HG03066 (cell line): ENCODE results near the gene CNGA1.

Source experiments
- ATAC-seq: cut with Tn5 transposase; IDR thresholded peaks from one replicate; pipeline ENCODE4 v1.9.1; 2021; ENCODE audit warnings: low read depth; ENCODE audit not compliant: unreplicated experiment

Gene CNGA1

GRCh38 chr4:48016141-48017107, at the start of gene CNGA1, which contains the start of gene NIPAL1:
CNGA1 (minus strand) TSS chr4:48016681; CDS start chr4:47952689, 63,992 bp downstream.
NIPAL1 (plus strand) TSS chr4:48016772; CDS start chr4:48016840, 68 bp downstream.
- peak; percentile 87 for ATAC-seq

GRCh38 chr4:48065587-48066052, 49.1 kb upstream of the CNGA1 start:
- ATAC-seq, result no peak

- ATAC-seq, result no peak
Measured at GRCh38 chr4:48064349-48064748, 47.9 kb upstream of the CNGA1 start.

DNA sequence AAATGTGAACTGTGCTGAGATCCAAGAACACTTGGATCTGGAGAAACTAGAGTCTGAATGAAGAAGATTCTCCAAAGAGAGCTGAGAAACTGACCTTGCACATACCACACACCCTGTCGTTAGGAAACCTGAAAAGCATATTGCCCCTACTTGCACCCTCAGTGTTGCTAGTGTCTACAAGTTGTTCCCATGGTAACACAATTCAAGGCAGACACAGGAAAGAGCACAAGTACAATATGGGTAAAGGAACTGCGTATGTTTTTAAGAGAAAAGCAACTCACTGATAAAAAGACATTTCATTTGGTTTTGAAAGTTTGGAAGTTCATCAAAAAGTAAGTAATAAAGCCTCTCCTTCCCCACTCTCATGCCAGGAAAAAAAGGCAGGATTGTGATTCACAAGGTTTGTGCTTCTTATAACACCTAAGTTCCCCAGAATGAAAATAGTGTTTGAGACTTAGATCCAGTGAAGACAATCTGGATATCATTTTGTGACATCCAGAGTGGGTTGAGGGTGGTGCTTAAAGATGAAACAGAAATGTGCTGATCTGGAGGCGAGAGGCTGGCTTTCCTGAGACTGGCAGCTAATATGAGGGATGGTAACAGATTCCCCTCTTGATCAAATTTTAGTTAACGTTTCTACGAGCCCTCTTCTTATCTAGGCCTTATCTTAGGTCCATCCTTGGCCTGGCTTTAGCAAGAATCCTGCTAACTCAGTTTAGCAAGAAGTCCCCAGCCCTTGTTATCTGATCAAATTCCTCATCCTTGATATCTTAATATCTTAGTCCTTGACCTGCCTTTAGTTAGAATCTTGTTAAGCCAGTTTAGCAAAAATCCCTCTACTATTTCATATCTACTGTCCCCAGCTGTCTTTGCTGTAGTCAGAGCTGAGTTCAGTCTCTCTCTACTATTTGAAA, 42.4 kb upstream of the CNGA1 start:
- no peak for ATAC-seq

GRCh38 chr4:48051078-48051477, 34.6 kb upstream of the CNGA1 start:
- no peak for ATAC-seq

DNA sequence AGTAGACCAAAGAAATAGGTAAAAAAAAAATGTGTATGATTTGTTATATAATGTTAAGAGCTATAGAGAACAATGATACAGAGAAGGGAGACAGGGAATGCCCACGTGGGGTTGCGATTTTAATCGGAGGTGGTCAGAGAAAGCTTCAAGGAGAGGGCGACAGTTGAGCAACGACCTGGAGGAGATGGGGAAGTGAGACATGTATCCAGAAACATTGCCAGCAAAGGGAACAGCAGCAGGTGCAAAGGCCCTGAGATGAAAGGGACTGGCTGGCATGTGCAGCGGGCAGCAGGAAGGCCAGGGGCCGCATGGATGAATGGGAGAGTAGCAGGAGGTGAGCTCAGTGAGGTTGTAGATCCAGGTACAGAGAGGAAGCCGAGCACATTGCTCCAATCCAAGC, 33.0 kb upstream of the CNGA1 start:
- no peak for ATAC-seq

GRCh38 chr4:48047896-48048295, 31.4 kb upstream of the CNGA1 start:
- no peak for ATAC-seq

GRCh38 chr4:48047421-48047844, 31.0 kb upstream of the CNGA1 start:
- peak; percentile 98 for ATAC-seq

DNA sequence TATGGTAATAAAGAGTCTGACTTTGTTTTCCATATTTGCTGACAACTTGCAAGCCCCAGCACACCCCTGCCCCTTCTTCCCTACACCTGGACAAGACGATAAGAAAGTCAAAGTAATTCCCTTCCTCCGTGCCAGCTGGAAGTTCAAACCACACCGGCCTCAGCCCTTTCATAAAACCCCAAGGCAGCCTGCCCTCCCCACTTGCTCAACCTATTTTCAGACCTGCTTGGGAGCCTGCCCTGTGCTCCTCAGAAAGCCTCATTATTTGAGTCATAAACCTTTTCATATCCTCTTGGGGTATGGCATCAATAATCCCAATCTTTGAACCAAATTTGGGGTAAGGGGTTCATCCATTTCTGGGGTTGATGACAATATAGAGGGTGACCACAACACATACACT, 29.6 kb upstream of the CNGA1 start:
- no peak for ATAC-seq

- ATAC-seq, result no peak
Measured at GRCh38 chr4:48044298-48044697, 27.8 kb upstream of the CNGA1 start.

DNA sequence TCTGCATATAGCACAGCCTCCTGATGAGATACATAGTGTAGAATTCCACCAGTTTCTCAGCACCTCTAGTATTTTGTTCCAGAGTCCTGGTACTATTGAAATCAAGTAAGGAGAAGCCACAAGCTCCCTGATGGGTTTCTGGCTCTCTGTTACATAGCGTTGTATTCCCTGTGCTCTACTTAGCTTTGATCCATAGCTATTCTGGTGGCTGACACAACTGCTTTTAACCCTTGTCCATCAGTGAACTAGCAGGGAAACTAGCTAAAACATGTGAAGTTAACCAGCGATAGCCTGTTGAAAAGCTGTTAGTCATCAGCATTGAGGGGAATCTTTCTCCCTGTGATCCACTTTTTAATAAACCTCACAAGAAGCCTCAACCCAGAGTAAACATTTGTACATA, 27.0 kb upstream of the CNGA1 start:
- ATAC-seq, result no peak

- ATAC-seq, result no peak
Measured at GRCh38 chr4:48042979-48043461, 26.5 kb upstream of the CNGA1 start.

- ATAC-seq, result no peak
Measured at GRCh38 chr4:48041535-48042137, 25.2 kb upstream of the CNGA1 start.

- no peak for ATAC-seq
Measured at GRCh38 chr4:48039561-48039960, 23.1 kb upstream of the CNGA1 start.

DNA sequence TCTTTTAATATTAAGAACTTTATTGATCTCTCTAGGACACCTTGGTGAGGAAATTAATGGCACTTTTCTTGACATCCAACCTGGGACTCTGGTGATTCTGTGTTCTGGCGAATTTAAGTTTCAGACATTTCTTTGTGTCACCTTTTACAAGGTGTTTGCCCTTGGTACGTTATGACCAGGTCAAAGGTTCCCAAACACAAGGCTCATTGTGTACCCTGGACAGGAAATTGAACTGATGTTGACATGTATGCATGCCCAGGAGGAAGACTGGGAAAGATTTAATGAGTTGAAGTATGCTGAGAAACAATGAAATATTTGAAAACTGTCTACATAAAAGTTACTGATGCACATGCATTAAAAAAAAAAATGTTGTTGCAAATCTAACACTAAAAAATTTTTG, 22.2 kb upstream of the CNGA1 start:
- ATAC-seq, result no peak

DNA sequence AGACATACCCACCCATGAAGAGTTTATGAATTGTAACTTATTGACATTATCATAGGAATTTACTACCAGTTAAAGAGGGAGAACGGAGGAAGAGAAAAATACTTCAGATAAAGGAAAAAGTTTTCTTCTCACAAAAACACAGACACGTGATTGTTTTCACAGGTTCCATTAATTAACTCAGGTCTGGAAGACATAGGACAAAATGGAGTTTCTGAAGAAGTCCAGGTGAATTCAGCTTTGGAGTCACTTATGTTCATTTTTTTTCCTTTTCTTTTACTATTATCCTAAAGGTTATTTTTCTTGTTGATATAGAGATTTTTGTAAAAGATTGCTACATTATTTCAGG, 20.6 kb upstream of the CNGA1 start:
- no peak for ATAC-seq

- ATAC-seq, result no peak
Measured at GRCh38 chr4:48035952-48036351, 19.5 kb upstream of the CNGA1 start.

DNA sequence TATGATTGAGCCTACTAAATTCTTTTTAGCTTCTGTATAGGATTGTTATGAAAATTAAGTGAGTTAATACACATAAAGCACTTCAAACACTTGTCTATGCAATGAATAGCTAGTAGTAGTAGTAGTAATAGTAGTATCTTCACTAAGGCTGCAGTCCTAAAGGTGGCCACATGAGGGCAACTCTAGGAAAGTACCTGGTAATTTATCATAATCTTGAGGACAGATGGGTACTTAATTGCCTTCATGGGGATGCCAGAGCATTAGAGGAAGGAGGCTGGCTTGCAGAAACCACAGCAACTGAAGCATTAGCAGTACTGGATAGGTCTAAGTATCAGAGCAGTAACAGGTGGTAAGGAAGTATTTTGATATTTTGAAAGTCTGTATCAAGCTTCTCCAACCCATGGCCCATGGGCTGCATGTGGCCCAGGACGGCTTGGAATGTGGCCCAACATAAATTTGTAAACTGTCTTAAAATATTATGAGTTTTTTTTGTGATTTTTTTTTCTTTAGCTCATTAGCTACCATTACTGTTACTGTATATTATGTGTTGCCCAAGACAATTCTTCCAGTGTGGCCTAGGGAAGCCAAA, 17.4 kb upstream of the CNGA1 start:
- ATAC-seq, result peak; percentile 42

- no peak for ATAC-seq
Measured at GRCh38 chr4:48033412-48033811, 16.9 kb upstream of the CNGA1 start.

DNA sequence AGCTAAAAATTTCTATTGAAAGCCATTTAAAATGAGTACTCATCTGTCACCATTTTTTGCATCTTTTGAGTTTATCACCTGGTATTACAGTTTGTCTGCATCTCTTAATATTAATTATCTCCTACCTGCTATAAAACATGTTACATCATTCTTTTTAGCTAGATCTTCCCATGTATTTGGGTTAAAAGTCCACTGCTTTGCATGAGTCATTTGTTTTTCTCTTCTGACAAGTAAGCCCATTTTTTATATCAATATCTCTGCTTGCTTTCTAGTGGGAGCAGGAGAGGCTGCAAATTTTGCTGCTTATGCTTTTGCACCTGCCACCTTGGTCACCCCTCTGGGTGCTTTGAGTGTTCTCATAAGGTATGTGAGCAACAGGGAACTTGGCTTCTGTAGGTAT, 16.2 kb upstream of the CNGA1 start:
- no peak for ATAC-seq
